IPS DF 4.7 (cell line): ENCODE data around the gene GLTPD2.

Experiments used
- DNase-seq: peaks from one replicate; pipeline ENCODE4 v3.0.0-alpha.2; 2013; ENCODE audit warnings: low spot score; ENCODE audit errors: extremely low read depth

GLTPD2 gene

GRCh38 chr17:4788807-4789700 lies at the start of gene GLTPD2:
TSS of gene GLTPD2 (plus strand) at chr17:4788964. CDS start at chr17:4789012, 48 bp downstream.
- DNase-seq: no peak

DNA sequence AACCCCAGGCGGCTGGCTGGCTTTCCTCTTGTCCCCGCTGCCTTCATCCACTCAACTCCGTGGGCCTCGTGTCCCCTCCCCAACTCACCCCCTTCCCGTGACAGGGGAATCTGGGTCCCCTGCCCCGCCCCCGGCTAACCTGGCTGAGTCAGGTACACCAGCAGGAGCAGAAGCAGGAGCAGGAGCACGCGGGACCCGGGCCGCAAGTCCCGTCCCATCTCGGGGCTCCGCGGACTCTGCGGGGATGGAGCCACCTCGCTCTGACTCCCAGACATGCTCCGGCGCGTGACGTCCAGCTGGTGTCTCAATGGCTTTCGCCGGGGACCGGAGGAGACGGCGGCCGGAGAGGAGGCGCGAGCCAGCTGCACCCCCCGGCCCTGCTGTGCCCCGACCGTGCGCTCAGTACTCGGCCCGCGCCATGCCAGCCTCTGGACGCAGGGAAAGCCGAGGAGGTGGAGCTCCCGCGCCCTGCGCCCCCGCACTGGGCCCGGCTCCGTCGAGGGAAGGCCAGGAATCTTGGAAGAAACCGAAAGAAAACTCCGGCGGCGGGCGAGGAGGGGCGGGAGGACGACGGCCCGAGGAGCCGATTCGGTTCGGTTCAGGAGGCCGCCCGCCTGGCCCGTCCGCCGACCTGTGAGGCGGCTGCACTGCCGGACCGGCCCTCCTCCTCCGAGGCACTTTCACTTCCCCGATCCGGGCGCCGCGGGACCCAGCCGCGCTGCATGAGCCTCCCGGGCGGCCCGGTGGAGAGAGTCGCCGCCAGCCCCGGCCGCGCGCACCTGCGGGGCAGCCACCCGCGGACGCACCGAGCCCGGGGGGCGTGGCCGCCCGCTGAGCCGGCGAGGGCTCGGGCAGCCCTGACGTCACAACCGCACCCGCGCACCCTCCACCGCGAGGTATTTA lies 49.4 kb upstream of the GLTPD2 start, which contains the start of the genes CXCL16 and ZMYND15:
CXCL16 (minus strand) TSS at position 807 of the 903 bp plus-strand sequence; CDS start at position 218, 589 bp downstream.
ZMYND15 (plus strand) TSS at position 712 of the 903 bp plus-strand sequence. CDS start 716 bp downstream, outside the sequence.
- no peak for DNase-seq

DNA sequence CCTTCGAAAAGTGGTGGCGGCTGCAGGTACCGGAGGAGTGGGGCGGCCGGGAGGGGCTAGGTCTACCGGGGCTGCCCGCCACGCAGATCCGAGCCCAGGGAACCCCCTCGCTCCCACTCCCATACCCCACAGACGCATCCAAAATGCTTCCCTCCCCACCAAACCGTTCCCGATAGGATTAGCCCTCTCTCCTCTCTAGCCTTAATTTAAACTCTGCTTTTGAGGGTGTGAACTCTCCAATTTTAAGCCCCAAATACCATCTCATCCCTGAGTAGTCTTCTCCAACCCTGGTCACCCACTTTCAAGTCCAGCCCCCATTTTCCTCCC lies 48.8 kb upstream of the GLTPD2 start:
- DNase-seq: no peak

DNA sequence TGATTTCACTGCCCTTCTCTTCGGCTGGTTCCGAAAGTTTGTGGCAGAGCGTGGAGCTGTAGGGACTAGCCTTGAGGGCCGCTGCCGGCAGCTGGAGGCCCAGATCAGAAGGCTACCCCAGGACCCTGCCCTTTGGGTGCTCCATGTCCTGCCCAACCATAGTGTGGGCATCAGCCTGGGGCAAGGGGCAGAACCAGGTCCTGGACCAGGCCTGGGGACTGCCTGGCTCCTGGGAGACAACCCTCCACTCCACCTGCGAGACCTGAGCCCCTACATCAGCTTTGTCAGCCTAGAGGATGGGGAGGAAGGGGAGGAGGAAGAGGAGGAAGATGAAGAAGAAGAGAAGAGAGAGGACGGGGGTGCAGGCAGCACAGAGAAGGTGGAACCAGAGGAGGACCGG lies 48.2 kb upstream of the GLTPD2 start:
- no peak for DNase-seq

DNA sequence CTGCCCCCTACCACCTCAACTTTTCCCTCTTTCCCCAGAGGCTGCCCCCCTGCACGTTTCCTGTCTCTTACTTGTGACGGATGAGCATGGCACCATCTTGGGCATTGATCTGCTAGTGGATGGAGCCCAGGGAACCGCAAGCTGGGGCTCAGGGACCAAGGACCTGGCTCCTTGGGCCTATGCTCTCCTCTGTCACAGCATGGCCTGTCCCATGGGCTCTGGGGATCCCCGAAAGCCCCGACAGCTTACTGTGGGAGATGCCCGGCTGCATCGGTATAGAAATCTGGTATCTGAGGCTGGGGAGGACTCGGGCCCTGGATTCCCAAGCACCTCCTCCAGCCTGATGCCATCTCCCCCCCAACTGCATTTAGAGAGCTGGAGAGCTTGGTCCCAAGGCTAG lies 47.2 kb upstream of the GLTPD2 start:
- no peak for DNase-seq

GRCh38 chr17:4742133-4742532 lies 46.6 kb upstream of the GLTPD2 start:
- no peak for DNase-seq

- DNase-seq: no peak
Measured at GRCh38 chr17:4742629-4743028, 46.1 kb upstream of the GLTPD2 start.

DNA sequence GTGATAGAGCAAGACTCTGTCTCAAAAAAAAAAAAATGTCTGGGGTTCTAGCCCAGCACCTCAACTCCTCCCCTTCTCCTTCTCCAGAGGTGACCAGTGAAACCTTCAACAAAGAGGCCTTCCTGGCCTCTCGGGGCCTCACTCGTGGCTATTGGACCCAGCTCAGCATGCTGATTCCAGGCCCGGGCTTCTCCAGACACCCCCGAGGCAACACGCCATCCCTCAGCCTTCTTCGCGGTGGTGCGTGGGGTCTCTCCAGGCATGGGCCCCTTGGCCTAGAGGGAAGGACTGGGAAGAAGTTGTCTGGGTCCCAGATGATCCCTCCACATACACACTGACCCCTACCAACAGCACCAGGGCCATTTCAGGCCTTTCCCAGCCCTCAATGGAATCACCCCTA lies 45.5 kb upstream of the GLTPD2 start:
- DNase-seq: no peak

DNA sequence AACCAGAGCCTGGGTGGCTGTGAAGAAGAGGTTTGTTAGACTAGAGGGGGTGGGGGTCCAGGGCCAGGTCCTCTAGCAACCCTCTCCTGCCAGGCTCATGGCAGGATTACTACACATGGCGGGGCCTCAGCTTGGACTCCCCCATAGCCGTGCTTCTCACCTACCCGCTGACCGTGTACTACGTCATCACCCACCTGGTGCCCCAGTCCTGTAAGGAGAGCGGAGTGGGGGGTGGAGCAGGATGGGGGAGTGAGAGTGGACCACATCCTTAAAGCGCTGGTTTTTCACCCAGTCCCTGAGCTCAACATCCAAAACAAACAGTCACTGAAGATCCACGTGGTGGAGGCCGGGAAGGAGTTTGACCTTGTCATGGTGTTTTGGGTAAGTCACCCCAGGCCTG lies 44.9 kb upstream of the GLTPD2 start:
- no peak for DNase-seq

- no peak for DNase-seq
Measured at GRCh38 chr17:4744999-4745969, 43.5 kb upstream of the GLTPD2 start.

DNA sequence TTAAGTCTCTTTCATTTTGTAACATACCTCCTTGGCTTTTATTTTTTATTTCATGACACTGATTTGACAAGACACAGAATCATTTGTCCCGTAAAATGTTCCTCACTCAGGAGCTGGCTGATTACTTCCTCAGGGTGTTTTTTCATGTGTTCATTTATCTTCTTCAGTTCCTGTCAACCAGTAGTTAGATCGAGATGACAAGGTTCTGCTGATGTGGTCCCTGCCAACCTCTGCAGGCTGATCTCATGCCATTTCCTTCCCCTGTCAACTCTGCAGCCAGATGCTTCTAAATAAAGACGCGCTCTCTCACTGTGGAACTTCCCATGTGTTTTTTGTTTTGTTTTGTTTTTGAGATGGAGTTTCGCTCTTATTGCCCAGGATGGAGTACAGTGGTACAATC lies 40.9 kb upstream of the GLTPD2 start:
- no peak for DNase-seq

GRCh38 chr17:4748686-4749085 lies 40.1 kb upstream of the GLTPD2 start:
- no peak for DNase-seq

DNA sequence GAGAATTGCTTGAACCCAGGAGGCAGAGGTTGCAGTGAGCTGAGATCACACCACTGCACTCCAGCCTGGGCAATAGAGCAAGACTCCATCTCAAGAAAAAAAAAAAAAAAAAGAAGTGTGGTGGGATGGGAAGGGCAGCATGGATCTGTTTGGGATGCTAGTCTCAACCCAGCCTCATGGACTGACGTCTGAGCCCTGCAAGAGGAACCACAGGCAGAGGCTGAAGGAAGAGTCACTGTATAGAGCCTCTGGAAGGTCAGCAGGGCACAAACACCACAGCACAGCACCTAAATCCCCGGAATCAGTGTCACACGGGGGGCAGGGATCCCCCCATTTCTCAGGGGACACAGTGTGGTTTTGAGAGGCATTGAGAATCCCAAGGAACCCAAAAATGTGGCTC lies 38.2 kb upstream of the GLTPD2 start:
- no peak for DNase-seq

GRCh38 chr17:4751932-4752331 lies 36.8 kb upstream of the GLTPD2 start:
- no peak for DNase-seq

- no peak for DNase-seq
Measured at GRCh38 chr17:4753392-4753791, 35.4 kb upstream of the GLTPD2 start.

DNA sequence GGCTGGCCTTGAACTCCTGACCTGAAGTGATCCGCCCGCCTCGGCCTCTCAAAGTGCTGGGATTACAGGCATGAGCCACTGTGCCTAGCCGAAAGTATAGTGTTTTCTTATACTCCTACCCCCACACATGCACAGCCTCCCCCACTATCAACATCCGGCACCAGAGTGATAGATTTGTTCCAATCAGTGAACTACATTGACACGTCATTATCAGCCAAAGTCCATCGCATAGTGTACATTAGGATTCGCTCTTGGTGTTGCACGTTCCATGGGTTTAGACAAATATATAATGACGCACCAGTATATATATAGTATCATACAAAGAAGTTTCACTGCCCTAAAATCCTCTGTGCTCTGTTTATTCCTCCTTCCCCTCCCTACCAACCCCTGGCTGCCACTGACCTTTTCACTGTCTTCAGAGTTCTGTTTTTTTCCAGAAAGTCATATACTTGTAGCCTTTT lies 29.0 kb upstream of the GLTPD2 start:
- DNase-seq: no peak

DNA sequence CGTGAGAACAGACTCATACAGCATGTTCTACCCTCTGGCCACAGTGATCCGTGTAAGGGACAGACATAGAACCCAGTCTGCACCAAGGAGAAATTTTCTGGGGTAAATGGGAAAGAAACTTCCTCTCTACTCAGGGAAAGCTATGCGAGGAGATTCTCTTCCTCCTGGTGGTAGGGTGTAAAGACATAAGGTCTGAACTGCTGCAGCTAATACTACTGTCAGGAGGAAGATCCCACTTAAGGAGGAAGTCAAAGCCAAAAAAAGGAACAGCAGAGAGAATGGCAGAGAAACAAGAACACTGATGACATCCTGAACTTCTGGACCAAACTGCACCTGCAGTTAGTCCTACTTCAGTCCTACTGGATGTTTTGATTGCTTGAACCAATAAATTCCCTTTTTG lies 24.2 kb upstream of the GLTPD2 start:
- no peak for DNase-seq

DNA sequence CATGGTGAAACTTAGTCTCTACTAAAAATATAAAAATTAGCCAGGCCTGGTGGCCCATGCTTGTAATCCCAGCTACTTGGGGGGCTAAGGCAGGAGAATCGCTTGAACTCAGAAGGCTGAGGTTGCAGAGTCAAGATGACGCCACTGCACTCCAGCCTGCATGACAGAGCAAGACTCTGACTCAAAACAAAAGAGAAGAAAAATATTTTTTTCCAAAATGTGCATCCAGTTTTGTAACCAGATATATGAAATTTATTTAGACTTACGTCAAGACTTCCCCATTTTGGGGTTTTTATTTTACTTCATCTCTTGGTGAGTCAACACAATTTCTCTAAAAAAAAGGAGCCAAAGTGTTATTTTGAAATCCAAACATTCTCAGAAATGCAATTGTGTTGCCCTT lies 22.6 kb upstream of the GLTPD2 start:
- no peak for DNase-seq

- DNase-seq: no peak
Measured at GRCh38 chr17:4766723-4767122, 22.0 kb upstream of the GLTPD2 start.

GRCh38 chr17:4768298-4768697 lies 20.5 kb upstream of the GLTPD2 start:
- no peak for DNase-seq

DNA sequence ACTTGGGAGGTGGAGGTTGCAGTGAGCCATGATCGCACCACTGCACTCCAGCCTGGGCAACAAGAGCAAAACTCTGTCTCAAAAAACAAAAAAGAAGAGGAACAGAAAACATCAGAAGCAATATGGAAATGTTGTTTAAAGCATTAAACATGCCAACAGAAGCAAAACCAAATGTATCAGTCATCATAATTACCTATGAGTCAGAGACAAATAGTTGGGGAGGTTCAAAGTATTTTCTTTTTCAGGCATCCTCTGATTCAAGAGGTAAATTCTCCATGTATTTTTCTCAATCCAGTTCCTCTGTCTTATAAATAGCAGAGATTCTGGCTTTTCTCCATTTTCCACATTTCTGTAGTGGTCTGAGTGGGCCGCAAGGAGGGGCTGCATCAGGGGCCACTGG lies 19.1 kb upstream of the GLTPD2 start:
- no peak for DNase-seq
